H1 (cell line): Measurements from ENCODE around the gene MYO3A. TPM values are rescaled to one million over a fixed set of nuclear protein-coding genes. Genes with fewer than 3 reads are reported as not detected.

Experiments
- CHD7 ChIP-seq: fragments of 300-600 bp; sonication (generic); IDR thresholded peaks from 2 replicates; pipeline ENCODE4 v1.7.1; 2012; ENCODE audit warnings: low read length, moderate library complexity, mild to moderate bottlenecking, inconsistent platforms; ENCODE audit not compliant: insufficient replicate concordance
- TBP ChIP-seq: IDR thresholded peaks from 2 replicates; pipeline ENCODE4 v1.6.1; 2011; ENCODE audit warnings: low read depth, low read length, improper control_type of control experiment
- polyA plus RNA-seq, 7 experiments: library from polyadenylated mRNA; depleted of rRNA in 3 of 7; stranded (reverse) in 5 of 7; unstranded in 2 of 7; fragments of >200 nt in 5 of 7; fragments of 200-250 nt in 2 of 7; gene quantifications; 1 replicate in 5 of 7; 2 replicates in 1 of 7; 4 replicates in 1 of 7; pipeline versions ENCODE4 v1.2.1 to v1.2.3, GENCODE V29; 2011 to 2013; ENCODE audit warnings: missing spikeins in 2 of 7, mixed read lengths in 2 of 7
- total RNA-seq: library from RNA; stranded (reverse); fragmentation: NEBNext Ultra II Directional; extraction: Animal tissue kit (Norgen Biotek cat#: 25700); gene quantifications from 2 replicates; pipeline ENCODE4 v1.2.1, GENCODE V29; 2021

MYO3A gene
- total and polyA plus RNA-seq, 2 of the 8 experiments (the other 6 are each of a cell fraction or from before 2014, with no cell fraction given): 3.9 to 5.3 TPM

- no peak for TF ChIP-seq CHD7
- no peak for TF ChIP-seq TBP
Observed at GRCh38 chr10:25912866-25913265, 21.2 kb upstream of the MYO3A start (continued).
